Activated T-cell treated with anti-CD3 and anti-CD28 coated beads, Interleukin-2, amount 50 U/mL, for 4 hours (primary cell): ENCODE results near the gene FHOD3. TPM values are rescaled to one million over a fixed set of nuclear protein-coding genes. Genes with fewer than 3 reads are reported as not detected.

Experiments used
- ATAC-seq, 2 donors: fragments of 200-7000 bp; cut with Tn5 transposase; one replicate each; pipeline ENCODE4 v1.10.0; 2021
- DNase-seq: peaks from one replicate; pipeline ENCODE4 v3.0.0-alpha.2; 2020
- H3K27me3 Mint-ChIP-seq: one replicate; pipeline ENCODE4 v1.8.0; 2021; ENCODE audit warnings: low read depth, mixed read lengths
- H3K36me3 Mint-ChIP-seq: one replicate; pipeline ENCODE4 v1.8.0; 2022; ENCODE audit warnings: mixed read lengths; ENCODE audit not compliant: insufficient read depth
- H3K4me1 Mint-ChIP-seq: one replicate; pipeline ENCODE4 v1.8.0; 2021; ENCODE audit warnings: low read depth, mixed read lengths
- H3K4me3 Mint-ChIP-seq: one replicate; pipeline ENCODE4 v1.8.0; 2021; ENCODE audit warnings: mild to moderate bottlenecking, moderate library complexity, mixed read lengths
- H3K9me3 Mint-ChIP-seq: one replicate; pipeline ENCODE4 v1.8.0; 2021; ENCODE audit warnings: mixed read lengths
- total RNA-seq, 3 donors: library from RNA; stranded (reverse); gene quantifications; one replicate each; pipeline ENCODE4 v1.2.1, GENCODE V29; 2021

Gene FHOD3
- total RNA-seq, 3 donors from 2014 or later = 0.13 TPM; not detected in 2

- H3K27me3 Mint-ChIP-seq = no peaks in the 10 kb centered on the region
- peaks cover 8% of the 10 kb centered on the region for H3K4me1 Mint-ChIP-seq
- DNase-seq (no peak), ATAC-seq (no peak)
- H3K9me3 Mint-ChIP-seq = no peaks in the 10 kb centered on the region
- H3K36me3 Mint-ChIP-seq = no peaks in the 10 kb centered on the region
- H3K4me3 Mint-ChIP-seq = no peak overlapping the region
These were observed 473.7 kb downstream of the FHOD3 start for GRCh38 chr18:36771245-36771644.

GRCh38 chr18:36772241-36772723 lies 474.8 kb downstream of the FHOD3 start:
- no peaks in the 10 kb centered on the region for H3K27me3 Mint-ChIP-seq
- ATAC-seq = no peak
- H3K9me3 Mint-ChIP-seq = no peaks in the 10 kb centered on the region
- no peaks in the 10 kb centered on the region for H3K36me3 Mint-ChIP-seq
- no peak for DNase-seq
- H3K4me3 Mint-ChIP-seq = no peak overlapping the region
- peaks cover 8% of the 10 kb centered on the region for H3K4me1 Mint-ChIP-seq

- Mint-ChIP-seq H3K27me3 (no peaks in the 10 kb centered on the region), H3K36me3 (peaks cover 5% of the 10 kb centered on the region), H3K4me3 (no peak overlapping the region)
These were observed 477.9 kb downstream of the FHOD3 start for GRCh38 chr18:36775396-36775795.

GRCh38 chr18:36776650-36777049 lies 479.1 kb downstream of the FHOD3 start:
- H3K4me1 Mint-ChIP-seq = peaks cover 2% of the 10 kb centered on the region

More at GRCh38 chr18:36775396-36775795, 477.9 kb downstream of the FHOD3 start:
- ATAC-seq (no peak), DNase-seq (no peak)
- H3K9me3 Mint-ChIP-seq = no peaks in the 10 kb centered on the region
- H3K4me1 Mint-ChIP-seq = peaks cover 8% of the 10 kb centered on the region

GRCh38 chr18:36777566-36777965 lies 480.1 kb downstream of the FHOD3 start:
- H3K9me3 Mint-ChIP-seq = no peaks in the 10 kb centered on the region
- H3K4me1 Mint-ChIP-seq = no peaks in the 10 kb centered on the region
- H3K36me3 Mint-ChIP-seq = peaks cover 14% of the 10 kb centered on the region
- no peak overlapping the region for H3K4me3 Mint-ChIP-seq
- DNase-seq (no peak), ATAC-seq (no peak)
- no peaks in the 10 kb centered on the region for H3K27me3 Mint-ChIP-seq

More at GRCh38 chr18:36776650-36777049, 479.1 kb downstream of the FHOD3 start:
- no peaks in the 10 kb centered on the region for H3K9me3 Mint-ChIP-seq
- DNase-seq (no peak), ATAC-seq (no peak)
- H3K27me3 Mint-ChIP-seq = no peaks in the 10 kb centered on the region
- H3K4me3 Mint-ChIP-seq = no peak overlapping the region
- H3K36me3 Mint-ChIP-seq = peaks cover 7% of the 10 kb centered on the region

- Mint-ChIP-seq H3K27me3 (no peaks in the 10 kb centered on the region), H3K9me3 (no peaks in the 10 kb centered on the region), H3K4me1 (no peaks in the 10 kb centered on the region), H3K36me3 (peaks cover 20% of the 10 kb centered on the region), H3K4me3 (no peak overlapping the region)
- ATAC-seq (no peak), DNase-seq (no peak)
These were observed 483.2 kb downstream of the FHOD3 start for GRCh38 chr18:36780748-36781147.

GRCh38 chr18:36782710-36783109 lies 485.2 kb downstream of the FHOD3 start:
- ATAC-seq (no peak), DNase-seq (no peak)
- no peaks in the 10 kb centered on the region for H3K27me3 Mint-ChIP-seq
- H3K36me3 Mint-ChIP-seq = peaks cover 28% of the 10 kb centered on the region
- H3K9me3 Mint-ChIP-seq = no peaks in the 10 kb centered on the region
- H3K4me3 Mint-ChIP-seq = no peak overlapping the region
- no peaks in the 10 kb centered on the region for H3K4me1 Mint-ChIP-seq

GRCh38 chr18:36783792-36784191 lies 486.3 kb downstream of the FHOD3 start:
- H3K36me3 Mint-ChIP-seq = peaks cover 28% of the 10 kb centered on the region
- H3K4me1 Mint-ChIP-seq = no peaks in the 10 kb centered on the region
- H3K4me3 Mint-ChIP-seq = no peak overlapping the region
- no peak for DNase-seq
- no peaks in the 10 kb centered on the region for H3K9me3 Mint-ChIP-seq
- H3K27me3 Mint-ChIP-seq = no peaks in the 10 kb centered on the region
- ATAC-seq = no peak

- Mint-ChIP-seq H3K4me1 (no peaks in the 10 kb centered on the region), H3K36me3 (peaks cover 40% of the 10 kb centered on the region), H3K4me3 (no peak overlapping the region), H3K9me3 (peaks cover 8% of the 10 kb centered on the region), H3K27me3 (no peaks in the 10 kb centered on the region)
- ATAC-seq = no peak
- DNase-seq = no peak
These were observed 489.2 kb downstream of the FHOD3 start for GRCh38 chr18:36786686-36787085.

- H3K27me3 Mint-ChIP-seq = no peaks in the 10 kb centered on the region
- H3K36me3 Mint-ChIP-seq = peaks cover 54% of the 10 kb centered on the region
- ATAC-seq (no peak), DNase-seq (no peak)
- no peak overlapping the region for H3K4me3 Mint-ChIP-seq
- H3K9me3 Mint-ChIP-seq = peaks cover 8% of the 10 kb centered on the region
- no peaks in the 10 kb centered on the region for H3K4me1 Mint-ChIP-seq
These were observed 495.2 kb downstream of the FHOD3 start for GRCh38 chr18:36792634-36793283.

GRCh38 chr18:36798738-36799473 lies 501.4 kb downstream of the FHOD3 start:
- Mint-ChIP-seq H3K36me3 (peaks cover 61% of the 10 kb centered on the region), H3K4me3 (no peak overlapping the region), H3K9me3 (no peaks in the 10 kb centered on the region), H3K27me3 (no peaks in the 10 kb centered on the region), H3K4me1 (no peaks in the 10 kb centered on the region)
- ATAC-seq (no peak), DNase-seq (no peak)

- no peak for ATAC-seq
- peaks cover 5% of the 10 kb centered on the region for H3K4me1 Mint-ChIP-seq
- no peaks in the 10 kb centered on the region for H3K27me3 Mint-ChIP-seq
- peaks cover 47% of the 10 kb centered on the region for H3K36me3 Mint-ChIP-seq
- no peaks in the 10 kb centered on the region for H3K9me3 Mint-ChIP-seq
- no peak overlapping the region for H3K4me3 Mint-ChIP-seq
- no peak for DNase-seq
These were observed 507.6 kb downstream of the FHOD3 start for GRCh38 chr18:36805105-36805504.

- no peak overlapping the region for H3K4me3 Mint-ChIP-seq
- H3K36me3 Mint-ChIP-seq = peaks cover 27% of the 10 kb centered on the region
- no peak for ATAC-seq
- peaks cover 5% of the 10 kb centered on the region for H3K4me1 Mint-ChIP-seq
- H3K27me3 Mint-ChIP-seq = no peaks in the 10 kb centered on the region
- DNase-seq = no peak
- no peaks in the 10 kb centered on the region for H3K9me3 Mint-ChIP-seq
These were observed 511.2 kb downstream of the FHOD3 start for GRCh38 chr18:36808681-36809080.

- peak; percentile 14 for DNase-seq
- peak; percentile 89 to 94 for ATAC-seq
- no peaks in the 10 kb centered on the region for H3K27me3 Mint-ChIP-seq
These were observed 512.3 kb downstream of the FHOD3 start for GRCh38 chr18:36809590-36810381.

More at GRCh38 chr18:36809590-36810381, 512.3 kb downstream of the FHOD3 start:
- H3K4me3 Mint-ChIP-seq = no peak overlapping the region
- H3K9me3 Mint-ChIP-seq = no peaks in the 10 kb centered on the region
- H3K36me3 Mint-ChIP-seq = peaks cover 18% of the 10 kb centered on the region
- peaks cover 5% of the 10 kb centered on the region for H3K4me1 Mint-ChIP-seq
